Measurements from ENCODE around the gene HCFC1R1.

The HCFC1R1 gene

DNA sequence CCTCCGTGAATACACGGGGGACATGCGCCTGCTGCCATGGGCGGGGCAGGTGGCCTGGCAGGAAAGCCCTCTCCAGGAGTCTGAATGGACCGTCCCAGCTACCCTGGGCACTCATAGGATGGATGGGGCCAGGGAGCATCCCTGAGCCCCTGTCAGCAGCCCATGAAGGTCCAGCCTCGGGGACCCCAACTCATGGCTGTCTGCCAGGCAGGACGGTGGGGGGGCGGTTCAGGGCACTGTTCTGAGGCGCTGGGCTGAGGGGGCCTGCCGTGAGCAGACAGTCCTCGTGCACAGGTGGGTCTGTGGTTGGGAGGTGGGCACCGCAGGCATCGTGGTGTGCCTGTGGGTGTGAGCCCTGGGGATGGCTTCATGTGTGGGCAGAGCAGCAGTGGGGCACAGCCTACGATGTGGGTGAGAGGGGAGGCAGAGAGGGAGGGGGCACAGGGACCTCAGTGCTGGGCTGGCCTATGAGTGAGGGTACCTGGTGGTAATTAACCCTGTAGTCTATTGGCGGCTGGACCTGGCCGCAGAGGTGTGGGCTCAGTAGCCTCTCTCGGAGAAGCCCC lies 37.0 kb downstream of the HCFC1R1 start:
- DNase-seq (ENCODE audit: low spot score): no peak
- in situ Hi-C loops (cut with MboI; ENCODE audit: low sequenced_read_pairs, unreplicated experiment): no loop called here
- TF ChIP-seq, protein P1, sequence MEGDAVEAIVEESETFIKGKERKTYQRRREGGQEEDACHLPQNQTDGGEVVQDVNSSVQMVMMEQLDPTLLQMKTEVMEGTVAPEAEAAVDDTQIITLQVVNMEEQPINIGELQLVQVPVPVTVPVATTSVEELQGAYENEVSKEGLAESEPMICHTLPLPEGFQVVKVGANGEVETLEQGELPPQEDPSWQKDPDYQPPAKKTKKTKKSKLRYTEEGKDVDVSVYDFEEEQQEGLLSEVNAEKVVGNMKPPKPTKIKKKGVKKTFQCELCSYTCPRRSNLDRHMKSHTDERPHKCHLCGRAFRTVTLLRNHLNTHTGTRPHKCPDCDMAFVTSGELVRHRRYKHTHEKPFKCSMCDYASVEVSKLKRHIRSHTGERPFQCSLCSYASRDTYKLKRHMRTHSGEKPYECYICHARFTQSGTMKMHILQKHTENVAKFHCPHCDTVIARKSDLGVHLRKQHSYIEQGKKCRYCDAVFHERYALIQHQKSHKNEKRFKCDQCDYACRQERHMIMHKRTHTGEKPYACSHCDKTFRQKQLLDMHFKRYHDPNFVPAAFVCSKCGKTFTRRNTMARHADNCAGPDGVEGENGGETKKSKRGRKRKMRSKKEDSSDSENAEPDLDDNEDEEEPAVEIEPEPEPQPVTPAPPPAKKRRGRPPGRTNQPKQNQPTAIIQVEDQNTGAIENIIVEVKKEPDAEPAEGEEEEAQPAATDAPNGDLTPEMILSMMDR (IDR thresholded peaks at IDR 0.05; ENCODE audit: borderline replicate concordance, control extremely low read depth, extremely low read depth, insufficient read depth, missing control alignments): no peak

GRCh38 chr16:2985893-2986355 lies 37.8 kb downstream of the HCFC1R1 start:
- in situ Hi-C loops (cut with MboI; ENCODE audit: low sequenced_read_pairs, unreplicated experiment): no loop called here
- TF ChIP-seq, protein P1 (IDR thresholded peaks at IDR 0.05; ENCODE audit: borderline replicate concordance, control extremely low read depth, extremely low read depth, insufficient read depth, missing control alignments): no peak

DNA sequence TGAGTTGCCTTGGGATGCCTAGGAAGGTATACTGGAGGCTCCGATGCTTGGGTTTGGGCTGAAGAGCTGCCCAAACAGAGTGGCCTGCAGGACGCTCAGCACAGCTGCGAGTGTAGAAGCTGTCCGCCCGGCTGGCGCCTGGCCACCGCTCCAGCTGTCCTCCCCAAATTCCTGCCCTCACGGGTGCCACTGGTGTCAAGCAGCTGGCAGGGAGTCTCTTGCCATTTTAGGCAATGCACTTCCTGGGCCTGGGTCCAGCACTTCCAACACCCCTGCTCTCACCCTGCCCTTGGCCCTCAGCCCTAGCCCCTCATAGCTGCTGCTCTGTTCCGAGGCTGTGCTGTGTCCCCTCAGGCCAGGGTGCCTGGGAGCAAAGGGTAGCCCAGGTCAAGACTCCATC lies 38.3 kb downstream of the HCFC1R1 start:
- in situ Hi-C loops (cut with MboI; ENCODE audit: low sequenced_read_pairs, unreplicated experiment): no loop called here
- DNase-seq (ENCODE audit: low spot score): no peak
- TF ChIP-seq, protein P1 (IDR thresholded peaks at IDR 0.05; ENCODE audit: borderline replicate concordance, control extremely low read depth, extremely low read depth, insufficient read depth, missing control alignments): no peak

More at GRCh38 chr16:2985893-2986355, 37.8 kb downstream of the HCFC1R1 start:
- no peak for DNase-seq (ENCODE audit: low spot score)

DNA sequence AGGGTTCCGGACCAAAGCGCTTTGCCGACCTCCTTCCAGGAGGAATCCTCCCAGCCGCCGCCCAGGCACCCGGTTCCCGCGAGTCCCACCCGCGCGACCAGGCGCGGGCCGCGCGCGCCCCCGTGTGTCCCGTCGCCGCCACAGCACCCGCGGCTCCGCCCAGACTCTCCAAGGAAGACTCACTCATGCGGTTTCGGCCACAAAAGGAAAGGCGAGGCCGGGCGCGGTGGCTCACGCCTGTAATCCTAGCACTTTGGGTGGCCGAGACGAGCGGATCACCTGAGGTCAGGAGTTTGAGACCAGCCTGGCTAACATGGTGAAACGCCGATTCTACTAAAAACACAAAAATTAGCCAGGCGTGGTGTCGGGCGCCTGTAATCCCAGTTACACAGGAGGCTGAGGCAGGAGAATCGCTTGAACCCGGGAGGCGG lies 40.0 kb downstream of the HCFC1R1 start:
- TF ChIP-seq, protein P1 (IDR thresholded peaks at IDR 0.05; ENCODE audit: borderline replicate concordance, control extremely low read depth, extremely low read depth, insufficient read depth, missing control alignments): peak; percentile 93
- in situ Hi-C loops (cut with MboI; ENCODE audit: low sequenced_read_pairs, unreplicated experiment): no loop called here
- DNase-seq (ENCODE audit: low spot score): peak; percentile 92

DNA sequence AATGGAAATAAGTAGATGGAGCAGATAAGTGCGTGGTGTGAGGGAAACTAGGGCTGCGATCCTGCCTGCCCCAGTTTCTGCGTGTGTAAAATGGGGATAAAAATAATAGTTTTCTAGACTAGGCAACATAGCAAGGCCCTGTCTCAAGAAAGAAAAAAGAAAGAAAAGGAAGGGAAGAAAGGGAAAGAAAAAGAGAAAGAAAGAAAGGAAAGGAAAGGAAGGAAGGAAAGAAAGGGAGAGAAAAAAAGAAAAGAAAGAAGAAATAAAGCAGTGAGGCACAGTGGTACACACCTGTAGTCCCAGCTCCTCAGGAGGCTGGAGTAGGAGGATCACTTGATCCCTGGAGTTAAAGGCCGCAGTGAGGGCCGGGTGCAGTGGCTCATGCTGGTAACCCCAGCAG lies 41.3 kb downstream of the HCFC1R1 start:
- in situ Hi-C loops (cut with MboI; ENCODE audit: low sequenced_read_pairs, unreplicated experiment): no loop called here
- DNase-seq (ENCODE audit: low spot score): no peak
- TF ChIP-seq, protein P1 (IDR thresholded peaks at IDR 0.05; ENCODE audit: borderline replicate concordance, control extremely low read depth, extremely low read depth, insufficient read depth, missing control alignments): no peak

GRCh38 chr16:2981899-2982250 lies 41.9 kb downstream of the HCFC1R1 start:
- TF ChIP-seq, protein P1 (IDR thresholded peaks at IDR 0.05; ENCODE audit: borderline replicate concordance, control extremely low read depth, extremely low read depth, insufficient read depth, missing control alignments): no peak
- DNase-seq (ENCODE audit: low spot score): no peak
- in situ Hi-C loops (cut with MboI; ENCODE audit: low sequenced_read_pairs, unreplicated experiment): no loop called here
